Measurements from ENCODE around the gene DNER. TPM values are rescaled to one million over a fixed set of nuclear protein-coding genes. Genes with fewer than 3 reads are reported as not detected.

DNER gene
- total RNA-seq, 3 donors from 2014 or later, result 1.3 to 2.6 (median 1.6) TPM

- Histone ChIP-seq H3K27ac (no peak overlapping the region), H3K9me3 (no peaks in the 10 kb centered on the region), H3K4me1 (no peaks in the 10 kb centered on the region), H3K27me3 (no peaks in the 10 kb centered on the region), H3K4me3 (no peak overlapping the region), H3K36me3 (no peaks in the 10 kb centered on the region)
- intact Hi-C loops (cut with DNase I; ENCODE audit: low total_unique reads), result no loop called here
- TF ChIP-seq POLR2A (IDR thresholded peaks at IDR 0.05), result no peak
- TF ChIP-seq CTCF (IDR thresholded peaks at IDR 0.05), result no peak
- TF ChIP-seq POLR2AphosphoS5 (IDR thresholded peaks at IDR 0.05), result no peak
- no peak for DNase-seq (ENCODE audit: low spot score in 2 of 2)
Measured at GRCh38 chr2:229650059-229650458, 64.3 kb downstream of the DNER start.

- TF ChIP-seq POLR2A (IDR thresholded peaks at IDR 0.05) (no peak), POLR2AphosphoS5 (IDR thresholded peaks at IDR 0.05) (no peak), CTCF (IDR thresholded peaks at IDR 0.05) (no peak)
- H3K27ac ChIP-seq, result no peak overlapping the region
- no peak overlapping the region for H3K4me3 ChIP-seq
- no peak for DNase-seq (ENCODE audit: low spot score in 2 of 2)
- H3K27me3 ChIP-seq, result no peaks in the 10 kb centered on the region
- no peaks in the 10 kb centered on the region for H3K9me3 ChIP-seq
- H3K4me1 ChIP-seq, result no peaks in the 10 kb centered on the region
- no peaks in the 10 kb centered on the region for H3K36me3 ChIP-seq
- intact Hi-C loops (cut with DNase I; ENCODE audit: low total_unique reads), result no loop called here
Measured at GRCh38 chr2:229646186-229646723, 68.1 kb downstream of the DNER start.

DNA sequence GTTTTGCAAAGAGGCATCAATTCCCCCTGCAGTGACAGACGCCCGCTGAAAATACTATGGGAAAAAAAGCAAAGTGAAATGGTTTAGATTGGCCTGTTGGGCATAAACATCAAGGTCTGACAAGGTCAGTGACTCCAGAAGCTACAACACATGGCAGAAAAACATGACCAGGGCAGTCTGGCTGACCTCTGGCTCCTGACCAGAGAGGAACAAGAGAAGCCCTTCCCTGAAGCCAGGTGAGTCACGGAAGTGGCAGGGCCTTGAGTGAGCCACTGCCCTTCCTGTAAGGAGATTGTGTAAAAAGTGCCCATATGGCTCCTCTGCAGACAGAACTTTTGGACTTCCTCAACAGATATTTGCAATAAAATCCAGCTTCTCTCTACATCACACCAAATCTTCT, 72.0 kb downstream of the DNER start:
- intact Hi-C loops (cut with DNase I; ENCODE audit: low total_unique reads), result no loop called here
- no peaks in the 10 kb centered on the region for H3K27me3 ChIP-seq
- H3K4me3 ChIP-seq, result no peak overlapping the region
- H3K27ac ChIP-seq, result no peak overlapping the region
- H3K9me3 ChIP-seq, result no peaks in the 10 kb centered on the region
- no peaks in the 10 kb centered on the region for H3K36me3 ChIP-seq
- TF ChIP-seq POLR2AphosphoS5 (IDR thresholded peaks at IDR 0.05) (no peak), CTCF (IDR thresholded peaks at IDR 0.05) (no peak), POLR2A (IDR thresholded peaks at IDR 0.05) (no peak)
- DNase-seq (ENCODE audit: low spot score in 2 of 2), result no peak
- H3K4me1 ChIP-seq, result no peaks in the 10 kb centered on the region

DNA sequence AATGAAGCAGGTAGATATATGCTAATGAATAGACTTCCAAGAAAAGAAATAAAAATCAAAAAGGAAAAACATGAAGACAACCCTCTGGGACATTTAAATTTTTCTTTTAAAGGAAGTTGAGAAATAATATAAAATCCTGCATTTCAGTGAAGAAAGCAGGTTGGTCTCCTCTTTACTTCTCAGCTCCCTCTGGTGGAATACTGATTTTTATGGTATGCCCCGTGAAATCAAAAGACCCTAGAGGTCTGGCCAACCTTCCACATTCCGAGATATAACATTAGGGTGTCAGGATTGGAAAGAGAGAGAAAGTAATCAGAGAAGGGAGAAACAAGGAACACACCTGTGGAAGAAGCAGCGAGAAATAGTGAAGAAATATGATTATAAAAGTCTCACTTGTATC, 72.7 kb downstream of the DNER start:
- intact Hi-C loops (cut with DNase I; ENCODE audit: low total_unique reads), result no loop called here
- H3K9me3 ChIP-seq, result no peaks in the 10 kb centered on the region

GRCh38 chr2:229640636-229641035, 73.7 kb downstream of the DNER start:
- H3K4me3 ChIP-seq, result no peak overlapping the region
- DNase-seq (ENCODE audit: low spot score in 2 of 2), result no peak
- intact Hi-C loops (cut with DNase I; ENCODE audit: low total_unique reads), result no loop called here
- no peak overlapping the region for H3K27ac ChIP-seq
- H3K9me3 ChIP-seq, result no peaks in the 10 kb centered on the region
- TF ChIP-seq CTCF (IDR thresholded peaks at IDR 0.05) (no peak), POLR2A (IDR thresholded peaks at IDR 0.05) (no peak), POLR2AphosphoS5 (IDR thresholded peaks at IDR 0.05) (no peak)
- H3K4me1 ChIP-seq, result no peaks in the 10 kb centered on the region
- H3K27me3 ChIP-seq, result no peaks in the 10 kb centered on the region
- H3K36me3 ChIP-seq, result no peaks in the 10 kb centered on the region

More for the DNA sequence above, 72.7 kb downstream of the DNER start:
- no peaks in the 10 kb centered on the region for H3K27me3 ChIP-seq
- no peak for DNase-seq (ENCODE audit: low spot score in 2 of 2)
- H3K4me3 ChIP-seq, result no peak overlapping the region
- no peaks in the 10 kb centered on the region for H3K36me3 ChIP-seq
- H3K27ac ChIP-seq, result no peak overlapping the region
- no peaks in the 10 kb centered on the region for H3K4me1 ChIP-seq
- TF ChIP-seq CTCF (IDR thresholded peaks at IDR 0.05) (no peak), POLR2AphosphoS5 (IDR thresholded peaks at IDR 0.05) (no peak), POLR2A (IDR thresholded peaks at IDR 0.05) (no peak)

Data from breast epithelium (tissue), 4 donors.